ENCODE measurements around the gene GRID2.

DNA sequence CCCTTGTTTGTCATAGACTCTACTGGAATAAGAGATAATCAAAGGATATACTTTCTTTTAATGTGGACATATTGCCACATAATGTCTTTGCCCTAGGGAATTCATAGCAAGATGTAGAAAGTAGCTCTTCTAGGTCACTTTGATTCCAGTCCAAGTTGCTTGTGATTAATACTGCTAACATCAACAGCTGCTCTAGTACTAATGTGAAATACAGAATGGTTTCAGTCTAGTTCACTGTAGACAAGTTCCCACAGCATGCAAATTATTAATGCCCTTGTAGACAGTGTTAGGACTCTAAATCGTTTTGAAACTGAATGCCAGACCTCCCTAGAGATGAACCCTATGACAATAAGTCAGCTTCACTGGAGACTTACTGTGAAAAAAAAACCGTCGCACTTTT lies 1030.2 kb downstream of the GRID2 start:
- TF ChIP-seq, protein P1, sequence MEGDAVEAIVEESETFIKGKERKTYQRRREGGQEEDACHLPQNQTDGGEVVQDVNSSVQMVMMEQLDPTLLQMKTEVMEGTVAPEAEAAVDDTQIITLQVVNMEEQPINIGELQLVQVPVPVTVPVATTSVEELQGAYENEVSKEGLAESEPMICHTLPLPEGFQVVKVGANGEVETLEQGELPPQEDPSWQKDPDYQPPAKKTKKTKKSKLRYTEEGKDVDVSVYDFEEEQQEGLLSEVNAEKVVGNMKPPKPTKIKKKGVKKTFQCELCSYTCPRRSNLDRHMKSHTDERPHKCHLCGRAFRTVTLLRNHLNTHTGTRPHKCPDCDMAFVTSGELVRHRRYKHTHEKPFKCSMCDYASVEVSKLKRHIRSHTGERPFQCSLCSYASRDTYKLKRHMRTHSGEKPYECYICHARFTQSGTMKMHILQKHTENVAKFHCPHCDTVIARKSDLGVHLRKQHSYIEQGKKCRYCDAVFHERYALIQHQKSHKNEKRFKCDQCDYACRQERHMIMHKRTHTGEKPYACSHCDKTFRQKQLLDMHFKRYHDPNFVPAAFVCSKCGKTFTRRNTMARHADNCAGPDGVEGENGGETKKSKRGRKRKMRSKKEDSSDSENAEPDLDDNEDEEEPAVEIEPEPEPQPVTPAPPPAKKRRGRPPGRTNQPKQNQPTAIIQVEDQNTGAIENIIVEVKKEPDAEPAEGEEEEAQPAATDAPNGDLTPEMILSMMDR (IDR thresholded peaks at IDR 0.05), result no peak
- TF ChIP-seq POLR2A (IDR thresholded peaks at IDR 0.05), result no peak
